ENCODE data around the gene PAFAH1B1. TPM values are rescaled to one million over a fixed set of nuclear protein-coding genes. Genes with fewer than 3 reads are reported as not detected.

The PAFAH1B1 gene
- total and polyA plus RNA-seq, 2 donors (not counting 1 experiment from before 2014, with no cell fraction given), result 41.4 to 170 TPM

DNA sequence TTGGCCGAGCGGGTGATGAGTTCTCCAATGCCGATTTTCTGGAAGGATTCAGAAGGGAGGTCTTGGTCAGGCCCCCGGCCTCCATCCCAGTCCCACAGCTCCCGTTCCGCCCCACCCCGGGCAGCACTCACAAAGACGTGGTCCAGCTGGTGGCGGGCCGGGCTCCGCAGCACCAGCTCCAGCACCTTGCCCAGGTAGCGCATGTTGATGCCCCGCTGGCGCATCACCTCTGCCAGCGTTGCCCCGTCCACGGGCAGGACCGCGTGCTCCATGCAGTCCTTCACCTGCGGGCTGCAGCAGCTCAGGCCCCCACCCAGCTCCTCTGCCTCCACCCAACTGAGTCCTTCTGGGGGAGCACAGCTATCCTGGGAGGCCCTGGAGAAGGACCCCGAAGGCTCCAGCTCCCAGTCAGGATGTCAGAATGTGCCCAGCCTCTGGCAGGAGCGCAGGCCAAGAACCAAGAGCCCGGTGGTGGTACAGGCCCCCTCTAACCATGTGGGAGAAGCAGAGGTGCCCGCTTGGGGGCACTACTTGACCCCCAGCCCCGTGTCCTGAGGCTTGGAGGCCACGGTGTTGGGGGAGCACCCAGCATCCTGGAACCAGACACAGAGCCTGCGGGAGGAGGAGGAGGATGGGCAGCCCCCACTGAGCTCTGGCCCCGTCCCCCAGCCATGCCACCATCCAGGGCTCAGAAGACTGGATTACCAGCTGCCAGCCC is 101.9 kb downstream of the PAFAH1B1 start:
- intact Hi-C loops (cut with micrococcal nuclease), result no loop called here
- POLR2A ChIA-PET, result interaction anchor here (0.5 kb wide), 1 partner anchor 234 kb away, joined by 4 read pairs; no protein-coding TSS in a partner anchor
- no peaks in the 10 kb centered on the region for H3K79me2 ChIP-seq (ENCODE audit: control insufficient read depth, insufficient read depth, low read length)
- H3K9ac ChIP-seq (ENCODE audit: low read length), result no peak overlapping the region
- H3K36me3 ChIP-seq (replicated peaks in 1 of 2; ENCODE audit: control extremely low read depth in 1 of 2, control insufficient read depth in 1 of 2, extremely low read depth in 1 of 2, insufficient read depth in 2 of 2, low read length in 1 of 2), result peaks cover 0 to 53% of the 10 kb centered on the region in 2 experiments
- no peaks in the 10 kb centered on the region for H3K27me3 ChIP-seq (replicated peaks in 1 of 4; ENCODE audit: control extremely low read depth in 1 of 4, control insufficient read depth in 3 of 4, insufficient read depth in 4 of 4, low read length in 3 of 4)
- TF ChIP-seq, protein P1, sequence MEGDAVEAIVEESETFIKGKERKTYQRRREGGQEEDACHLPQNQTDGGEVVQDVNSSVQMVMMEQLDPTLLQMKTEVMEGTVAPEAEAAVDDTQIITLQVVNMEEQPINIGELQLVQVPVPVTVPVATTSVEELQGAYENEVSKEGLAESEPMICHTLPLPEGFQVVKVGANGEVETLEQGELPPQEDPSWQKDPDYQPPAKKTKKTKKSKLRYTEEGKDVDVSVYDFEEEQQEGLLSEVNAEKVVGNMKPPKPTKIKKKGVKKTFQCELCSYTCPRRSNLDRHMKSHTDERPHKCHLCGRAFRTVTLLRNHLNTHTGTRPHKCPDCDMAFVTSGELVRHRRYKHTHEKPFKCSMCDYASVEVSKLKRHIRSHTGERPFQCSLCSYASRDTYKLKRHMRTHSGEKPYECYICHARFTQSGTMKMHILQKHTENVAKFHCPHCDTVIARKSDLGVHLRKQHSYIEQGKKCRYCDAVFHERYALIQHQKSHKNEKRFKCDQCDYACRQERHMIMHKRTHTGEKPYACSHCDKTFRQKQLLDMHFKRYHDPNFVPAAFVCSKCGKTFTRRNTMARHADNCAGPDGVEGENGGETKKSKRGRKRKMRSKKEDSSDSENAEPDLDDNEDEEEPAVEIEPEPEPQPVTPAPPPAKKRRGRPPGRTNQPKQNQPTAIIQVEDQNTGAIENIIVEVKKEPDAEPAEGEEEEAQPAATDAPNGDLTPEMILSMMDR (IDR thresholded peaks at IDR 0.05), result no peak
- TF ChIP-seq EZH2 (IDR thresholded peaks at IDR 0.05; ENCODE audit: borderline replicate concordance, insufficient read depth, low read depth, low read length, poor library complexity, severe bottlenecking), result no peak
- no peak overlapping the region for H3K27ac ChIP-seq (ENCODE audit: low read length in 2 of 2)
- peaks cover 0 to 5% of the 10 kb centered on the region in 2 donors for H3K4me1 ChIP-seq (ENCODE audit: control insufficient read depth in 2 of 2, insufficient read depth in 2 of 2, low read length in 2 of 2)
- DNase-seq (no peak), ATAC-seq (ENCODE audit: low read depth) (no peak)
- WGBS (ENCODE audit: insufficient coverage), result 95% methylated on average over 27 of the region's 28 CpGs
- no peak overlapping the region for H2AFZ ChIP-seq (ENCODE audit: insufficient read depth, low read depth, low read length, poor library complexity, severe bottlenecking)
- no peaks in the 10 kb centered on the region for H3K9me3 ChIP-seq (ENCODE audit: control extremely low read depth in 1 of 3, control insufficient read depth in 2 of 3, insufficient read depth in 1 of 3, low read length in 2 of 3)
- CTCF ChIA-PET, result no interaction called here
- Mint-ChIP-seq H3K4me3 (no peak overlapping the region), H3K27ac (no peak overlapping the region), H3K27me3 (no peaks in the 10 kb centered on the region), H3K9me3 (ENCODE audit: insufficient read depth) (no peaks in the 10 kb centered on the region), H3K4me1 (no peaks in the 10 kb centered on the region)
- no peak overlapping the region for H3K4me2 ChIP-seq (replicated peaks; ENCODE audit: low read depth, low read length, poor library complexity, severe bottlenecking)
- no peak overlapping the region for H3K4me3 ChIP-seq (ENCODE audit: control extremely low read depth in 1 of 5, extremely low read depth in 1 of 5, insufficient read depth in 1 of 5, low read depth in 2 of 5, low read length in 4 of 5)
- no peaks in the 10 kb centered on the region for H4K20me1 ChIP-seq (ENCODE audit: control insufficient read depth, insufficient read depth, low read length, poor library complexity, severe bottlenecking)

DNA sequence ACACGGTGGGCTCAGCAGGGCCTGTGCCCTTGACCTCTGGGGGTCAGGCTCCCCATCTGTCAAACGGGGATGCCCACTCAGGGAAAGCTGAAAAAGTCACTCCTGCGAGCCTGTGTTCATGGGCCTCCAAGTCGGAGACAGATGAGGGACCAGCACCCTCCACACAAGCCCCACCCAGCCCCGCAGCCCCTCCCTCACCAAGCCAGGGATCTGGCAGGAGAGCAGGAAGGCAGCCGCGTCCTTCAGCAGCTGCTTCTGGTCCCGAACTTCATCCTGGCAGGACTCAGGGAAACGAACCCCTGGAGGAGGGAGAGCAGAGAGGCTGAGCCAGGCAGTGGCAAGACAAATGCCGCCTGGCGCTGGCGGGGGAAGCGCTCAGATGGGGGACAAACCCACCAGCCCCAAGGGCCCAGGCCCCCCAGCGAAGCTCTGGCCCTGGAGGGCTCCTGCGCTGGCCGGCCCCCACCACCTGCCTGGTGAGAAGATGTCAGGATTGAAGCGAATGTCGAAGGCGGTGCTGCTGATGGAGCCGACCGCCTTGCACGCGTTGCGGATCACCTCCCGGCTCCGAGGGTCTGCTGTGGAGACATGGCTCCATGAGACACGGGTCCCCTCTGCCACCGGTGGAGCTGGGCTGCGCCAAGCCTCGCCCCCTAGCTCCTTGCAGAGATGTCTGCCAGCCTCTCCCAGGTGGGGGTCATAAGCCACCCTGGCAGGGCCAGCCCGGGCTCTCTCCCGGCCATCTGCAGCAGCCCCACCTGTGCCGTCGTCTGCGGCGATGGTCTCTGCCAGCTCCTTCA is 102.7 kb downstream of the PAFAH1B1 start:
- intact Hi-C loops (cut with micrococcal nuclease), result no loop called here
- no peak overlapping the region for H3K9ac ChIP-seq (ENCODE audit: low read length)
- POLR2A ChIA-PET, result no interaction called here
- Mint-ChIP-seq H3K27me3 (no peaks in the 10 kb centered on the region), H3K9me3 (ENCODE audit: insufficient read depth) (no peaks in the 10 kb centered on the region), H3K4me1 (no peaks in the 10 kb centered on the region), H3K4me3 (no peak overlapping the region), H3K27ac (no peak overlapping the region)
- no peaks in the 10 kb centered on the region for H3K27me3 ChIP-seq (replicated peaks in 1 of 4; ENCODE audit: control extremely low read depth in 1 of 4, control insufficient read depth in 3 of 4, insufficient read depth in 4 of 4, low read length in 3 of 4)
- ATAC-seq (ENCODE audit: low read depth) (no peak), DNase-seq (no peak)
- no peaks in the 10 kb centered on the region for H4K20me1 ChIP-seq (ENCODE audit: control insufficient read depth, insufficient read depth, low read length, poor library complexity, severe bottlenecking)
- H3K4me2 ChIP-seq (replicated peaks; ENCODE audit: low read depth, low read length, poor library complexity, severe bottlenecking), result no peak overlapping the region
- CTCF ChIA-PET, result no interaction called here
- no peak overlapping the region for H3K27ac ChIP-seq (ENCODE audit: low read length in 2 of 2)
- H3K4me1 ChIP-seq (ENCODE audit: control insufficient read depth in 2 of 2, insufficient read depth in 2 of 2, low read length in 2 of 2), result peaks cover 0 to 5% of the 10 kb centered on the region in 2 donors
- H3K4me3 ChIP-seq (ENCODE audit: control extremely low read depth in 1 of 5, extremely low read depth in 1 of 5, insufficient read depth in 1 of 5, low read depth in 2 of 5, low read length in 4 of 5), result no peak overlapping the region
- 97% methylated on average over 32 of the region's 36 CpGs for WGBS (ENCODE audit: insufficient coverage)
- H3K9me3 ChIP-seq (ENCODE audit: control extremely low read depth in 1 of 3, control insufficient read depth in 2 of 3, insufficient read depth in 1 of 3, low read length in 2 of 3), result no peaks in the 10 kb centered on the region
- no peaks in the 10 kb centered on the region for H3K79me2 ChIP-seq (ENCODE audit: control insufficient read depth, insufficient read depth, low read length)
- peaks cover 0 to 52% of the 10 kb centered on the region in 2 experiments for H3K36me3 ChIP-seq (replicated peaks in 1 of 2; ENCODE audit: control extremely low read depth in 1 of 2, control insufficient read depth in 1 of 2, extremely low read depth in 1 of 2, insufficient read depth in 2 of 2, low read length in 1 of 2)
- no peak overlapping the region for H2AFZ ChIP-seq (ENCODE audit: insufficient read depth, low read depth, low read length, poor library complexity, severe bottlenecking)
- no peak for TF ChIP-seq EZH2 (IDR thresholded peaks at IDR 0.05; ENCODE audit: borderline replicate concordance, insufficient read depth, low read depth, low read length, poor library complexity, severe bottlenecking)
- TF ChIP-seq, protein P1 (IDR thresholded peaks at IDR 0.05), result no peak

Data from B cell (primary cell).